ENCODE results near the gene DYRK1B.

Gene DYRK1B

DNA sequence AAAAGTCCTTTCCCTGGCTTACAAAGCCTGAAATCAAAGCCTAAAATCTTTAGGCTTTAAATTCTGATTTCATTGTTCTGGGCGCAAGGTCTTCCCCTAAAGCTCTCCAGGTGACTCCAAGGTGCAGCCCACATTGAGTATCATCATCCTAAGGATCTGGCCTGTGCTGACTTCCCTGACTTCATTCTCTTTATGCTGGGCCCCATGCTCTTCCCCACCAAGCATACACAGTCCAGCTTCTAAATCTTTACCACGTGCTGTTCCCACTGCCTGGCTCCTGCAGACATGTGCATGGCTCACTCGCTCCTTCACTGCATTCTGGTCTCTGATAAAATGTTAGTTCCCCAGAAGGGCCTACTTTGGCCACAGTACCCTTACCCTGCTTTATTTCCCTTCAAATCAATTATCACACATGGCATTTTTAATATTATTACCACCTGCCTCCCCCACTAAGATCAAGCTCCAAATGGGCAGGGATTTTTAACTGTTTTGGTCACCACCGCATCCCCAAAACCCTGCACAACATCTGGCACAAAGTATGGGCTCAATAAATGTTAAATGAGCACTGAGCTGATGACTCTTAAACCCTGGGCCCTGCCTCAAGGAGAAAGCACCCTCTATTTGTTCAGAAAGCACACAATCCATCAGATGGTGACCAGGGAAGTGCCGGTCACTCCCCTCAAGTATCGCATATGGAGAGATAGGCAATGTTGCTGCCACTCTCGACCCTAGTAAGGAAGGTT is 8.9 kb upstream of the DYRK1B start:
- no peak for TF ChIP-seq CTCF (IDR thresholded peaks at IDR 0.05; ENCODE audit: borderline replicate concordance, insufficient read depth, low read depth, low read length)
- no peak overlapping the region for H3K4me3 ChIP-seq (ENCODE audit: low read depth, low read length)

- TF ChIP-seq CTCF (IDR thresholded peaks at IDR 0.05; ENCODE audit: borderline replicate concordance, insufficient read depth, low read depth, low read length): no peak
- H3K4me3 ChIP-seq (ENCODE audit: low read depth, low read length): no peak overlapping the region
Observed at GRCh38 chr19:39841041-39841440, 7.1 kb upstream of the DYRK1B start.

- no peak for TF ChIP-seq CTCF (IDR thresholded peaks at IDR 0.05; ENCODE audit: borderline replicate concordance, insufficient read depth, low read depth, low read length)
- no peak overlapping the region for H3K4me3 ChIP-seq (ENCODE audit: low read depth, low read length)
Observed at GRCh38 chr19:39840492-39840891, 6.5 kb upstream of the DYRK1B start.

DNA sequence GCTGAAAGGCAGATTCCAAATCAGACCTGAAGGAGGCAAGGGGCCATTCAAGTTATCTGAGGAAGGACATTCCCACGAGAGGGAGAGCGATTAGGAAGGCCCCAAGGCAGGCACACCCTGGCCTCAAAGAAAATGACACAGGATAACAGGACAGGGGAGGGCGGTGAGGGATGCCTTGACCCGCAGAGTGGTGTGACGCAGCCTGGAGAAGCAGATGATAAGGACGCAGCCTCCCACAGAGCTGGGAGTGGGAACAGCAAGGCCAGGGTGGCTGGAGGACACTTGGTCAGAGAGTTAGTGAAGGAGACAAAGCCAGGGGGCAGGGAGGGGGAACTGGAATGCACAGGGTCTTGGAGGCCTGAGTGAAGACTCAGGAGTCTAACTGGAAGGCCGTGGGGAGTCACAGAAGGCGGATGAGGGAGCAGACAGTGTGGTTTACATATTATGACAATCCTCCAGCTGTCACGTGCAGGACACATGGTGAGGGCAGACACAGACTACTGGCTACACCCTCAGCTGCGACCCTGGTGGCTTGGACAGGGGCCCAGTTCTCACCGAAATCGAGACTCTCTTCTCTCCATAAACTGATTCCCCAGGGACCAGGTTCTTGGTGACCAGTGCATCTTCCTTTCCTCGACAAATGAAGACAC is 5.8 kb upstream of the DYRK1B start:
- no peak for TF ChIP-seq CTCF (IDR thresholded peaks at IDR 0.05; ENCODE audit: borderline replicate concordance, insufficient read depth, low read depth, low read length)
- H3K4me3 ChIP-seq (ENCODE audit: low read depth, low read length): no peak overlapping the region

GRCh38 chr19:39838569-39838968 is 4.6 kb upstream of the DYRK1B start:
- no peak for TF ChIP-seq CTCF (IDR thresholded peaks at IDR 0.05; ENCODE audit: borderline replicate concordance, insufficient read depth, low read depth, low read length)

DNA sequence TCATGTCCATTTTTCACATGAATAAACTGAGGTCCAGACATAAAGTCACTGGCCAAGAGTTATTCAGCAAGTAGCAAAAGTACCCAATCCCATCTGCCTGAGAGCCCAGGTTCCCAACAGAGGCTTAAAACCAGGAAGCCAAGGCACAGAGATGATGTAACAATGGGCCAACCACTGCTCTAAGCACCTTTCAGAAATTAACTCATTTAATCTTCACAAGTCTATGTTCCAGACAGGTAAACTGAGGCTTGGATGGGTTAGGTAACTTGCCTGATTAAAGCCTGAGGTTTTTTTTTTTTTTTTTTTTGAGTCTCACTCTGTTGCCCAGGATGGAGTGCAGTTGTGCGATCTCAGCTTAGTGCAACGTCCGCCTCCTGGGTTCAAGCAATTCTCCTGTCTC is 4.0 kb upstream of the DYRK1B start:
- H3K4me3 ChIP-seq (ENCODE audit: low read depth, low read length): no peak overlapping the region

More at GRCh38 chr19:39838569-39838968, 4.6 kb upstream of the DYRK1B start:
- H3K4me3 ChIP-seq (ENCODE audit: low read depth, low read length): no peak overlapping the region

More for the DNA sequence above, 4.0 kb upstream of the DYRK1B start:
- TF ChIP-seq CTCF (IDR thresholded peaks at IDR 0.05; ENCODE audit: borderline replicate concordance, insufficient read depth, low read depth, low read length): no peak

All from GM12875 (cell line).